Measurements from ENCODE around the gene DYRK1A. TPM values are rescaled to one million over a fixed set of nuclear protein-coding genes. Genes with fewer than 3 reads are reported as not detected.
A peak's percentile ranks its signal among the peaks of the same experiment; 100 is the strongest.

The DYRK1A gene
- total RNA-seq, 4 donors from 2014 or later, result 42.0 to 137 (median 119) TPM

DNA sequence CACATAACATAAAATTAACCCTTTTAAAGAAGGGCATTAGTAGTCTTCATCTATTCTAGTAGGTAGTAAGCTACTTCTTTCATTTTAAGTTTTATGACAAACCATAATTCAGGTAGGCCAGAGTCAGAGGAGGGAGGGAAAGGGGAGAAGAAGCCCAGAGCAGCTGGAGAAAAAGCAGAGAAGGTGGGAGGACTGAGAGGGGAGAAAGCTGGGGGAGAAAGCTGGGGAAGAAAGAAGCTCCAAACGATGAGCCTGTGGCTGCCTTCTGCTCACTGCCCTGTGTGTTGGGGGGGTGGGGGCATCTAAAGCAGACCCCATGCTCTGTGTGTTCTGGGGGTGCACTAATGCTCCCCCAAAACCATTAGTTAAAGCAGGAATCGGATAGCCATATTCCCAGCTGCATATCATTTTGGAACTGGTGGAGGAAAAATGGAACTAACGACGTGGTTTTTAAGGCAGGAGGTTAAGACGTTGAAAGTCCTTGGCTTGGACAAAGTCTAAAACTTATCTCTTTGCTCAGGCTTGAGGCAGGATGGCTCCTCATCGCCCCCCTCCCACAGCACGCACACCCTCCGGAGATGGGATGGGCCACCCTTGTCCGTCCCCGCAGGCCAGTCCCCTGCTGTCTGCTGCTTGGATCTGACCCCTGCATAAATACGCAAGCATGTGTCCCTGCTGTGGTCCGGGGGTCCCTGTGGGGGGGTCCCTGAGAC is 184.2 kb downstream of the DYRK1A start:
- no peaks in the 10 kb centered on the region for H3K9me3 ChIP-seq
- no peaks in the 10 kb centered on the region for H3K27me3 ChIP-seq
- H3K36me3 ChIP-seq, result no peaks in the 10 kb centered on the region
- peak overlapping the region; percentile 67 to 71 for H3K27ac ChIP-seq
- intact Hi-C loops (cut with DNase I; ENCODE audit: low total_unique reads), result no loop called here
- H3K4me3 ChIP-seq, result peak overlapping the region; percentile 6 to 19
- H3K4me1 ChIP-seq, result peaks cover 0 to 8% of the 10 kb centered on the region in 2 donors
- TF ChIP-seq, protein P1, sequence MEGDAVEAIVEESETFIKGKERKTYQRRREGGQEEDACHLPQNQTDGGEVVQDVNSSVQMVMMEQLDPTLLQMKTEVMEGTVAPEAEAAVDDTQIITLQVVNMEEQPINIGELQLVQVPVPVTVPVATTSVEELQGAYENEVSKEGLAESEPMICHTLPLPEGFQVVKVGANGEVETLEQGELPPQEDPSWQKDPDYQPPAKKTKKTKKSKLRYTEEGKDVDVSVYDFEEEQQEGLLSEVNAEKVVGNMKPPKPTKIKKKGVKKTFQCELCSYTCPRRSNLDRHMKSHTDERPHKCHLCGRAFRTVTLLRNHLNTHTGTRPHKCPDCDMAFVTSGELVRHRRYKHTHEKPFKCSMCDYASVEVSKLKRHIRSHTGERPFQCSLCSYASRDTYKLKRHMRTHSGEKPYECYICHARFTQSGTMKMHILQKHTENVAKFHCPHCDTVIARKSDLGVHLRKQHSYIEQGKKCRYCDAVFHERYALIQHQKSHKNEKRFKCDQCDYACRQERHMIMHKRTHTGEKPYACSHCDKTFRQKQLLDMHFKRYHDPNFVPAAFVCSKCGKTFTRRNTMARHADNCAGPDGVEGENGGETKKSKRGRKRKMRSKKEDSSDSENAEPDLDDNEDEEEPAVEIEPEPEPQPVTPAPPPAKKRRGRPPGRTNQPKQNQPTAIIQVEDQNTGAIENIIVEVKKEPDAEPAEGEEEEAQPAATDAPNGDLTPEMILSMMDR (IDR thresholded peaks at IDR 0.05), result no peak
- TF ChIP-seq POLR2A (IDR thresholded peaks at IDR 0.05), result no peak
- no peak for DNase-seq

DNA sequence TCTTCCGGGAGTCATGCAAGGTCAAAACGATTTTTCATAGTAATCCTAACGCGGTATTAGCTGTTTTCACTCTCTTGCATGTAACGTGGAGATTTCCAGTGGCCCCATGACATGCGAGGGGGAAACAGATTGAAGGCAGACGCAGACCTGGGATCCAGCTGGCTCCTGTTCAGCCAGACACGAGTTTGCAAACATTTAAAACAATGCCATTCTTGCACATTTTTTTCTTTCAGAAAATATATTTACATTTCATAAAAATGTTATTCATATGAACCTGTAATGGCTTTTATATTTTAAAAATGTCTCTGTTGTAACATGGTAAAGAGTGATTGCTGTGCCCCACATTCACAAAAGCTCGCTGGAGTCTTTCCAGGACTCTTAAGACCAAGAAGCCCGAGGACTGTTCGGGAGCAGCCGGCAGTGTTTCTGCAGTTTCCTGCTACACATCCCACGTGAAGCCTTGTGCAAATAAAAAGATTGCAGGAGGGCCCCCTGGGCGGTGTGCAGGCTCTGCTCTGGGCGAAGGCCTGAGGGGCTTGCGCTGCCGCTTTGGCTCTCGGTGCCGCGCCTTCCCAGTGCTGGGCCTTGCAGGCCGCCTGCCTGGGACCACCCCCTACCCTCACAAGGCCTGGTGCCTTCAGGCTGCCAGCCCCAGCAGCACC is 184.9 kb downstream of the DYRK1A start:
- TF ChIP-seq POLR2A (IDR thresholded peaks at IDR 0.05), result no peak
- TF ChIP-seq, protein P1 (IDR thresholded peaks at IDR 0.05), result no peak
- Histone ChIP-seq H3K36me3 (no peaks in the 10 kb centered on the region), H3K27ac (peak overlapping the region; percentile 67 to 71), H3K4me3 (peak overlapping the region; percentile 6 to 19), H3K9me3 (no peaks in the 10 kb centered on the region), H3K4me1 (peaks cover 0 to 8% of the 10 kb centered on the region in 2 donors), H3K27me3 (no peaks in the 10 kb centered on the region)
- peak; percentile 42 to 51 for DNase-seq
- intact Hi-C loops (cut with DNase I; ENCODE audit: low total_unique reads), result no loop called here

DNA sequence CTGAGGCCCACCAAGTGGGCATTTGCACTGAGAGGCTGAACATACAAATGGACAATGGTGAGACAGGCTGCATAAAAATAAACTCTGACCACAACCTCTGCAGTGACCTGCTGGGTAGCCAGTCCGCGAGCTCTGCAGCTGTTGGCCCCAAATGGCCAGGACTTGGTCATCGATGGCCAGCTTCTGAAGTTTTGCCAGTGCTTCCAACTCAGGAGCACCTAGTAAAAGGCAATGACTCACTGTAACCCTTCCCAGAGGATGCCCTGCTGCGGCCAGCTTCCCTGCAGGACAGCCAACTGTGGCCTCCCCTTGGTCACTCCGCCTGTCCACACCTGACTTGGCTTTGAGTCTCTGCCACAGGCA is 185.4 kb downstream of the DYRK1A start:
- no peak for DNase-seq
- H3K4me3 ChIP-seq, result no peak overlapping the region
- no peaks in the 10 kb centered on the region for H3K27me3 ChIP-seq
- intact Hi-C loops (cut with DNase I; ENCODE audit: low total_unique reads), result no loop called here
- peaks cover 0 to 8% of the 10 kb centered on the region in 2 donors for H3K4me1 ChIP-seq
- H3K36me3 ChIP-seq, result no peaks in the 10 kb centered on the region
- peak overlapping the region in 1 of 2 donors; percentile 39 for H3K27ac ChIP-seq
- no peak for TF ChIP-seq POLR2A (IDR thresholded peaks at IDR 0.05)
- no peaks in the 10 kb centered on the region for H3K9me3 ChIP-seq

DNA sequence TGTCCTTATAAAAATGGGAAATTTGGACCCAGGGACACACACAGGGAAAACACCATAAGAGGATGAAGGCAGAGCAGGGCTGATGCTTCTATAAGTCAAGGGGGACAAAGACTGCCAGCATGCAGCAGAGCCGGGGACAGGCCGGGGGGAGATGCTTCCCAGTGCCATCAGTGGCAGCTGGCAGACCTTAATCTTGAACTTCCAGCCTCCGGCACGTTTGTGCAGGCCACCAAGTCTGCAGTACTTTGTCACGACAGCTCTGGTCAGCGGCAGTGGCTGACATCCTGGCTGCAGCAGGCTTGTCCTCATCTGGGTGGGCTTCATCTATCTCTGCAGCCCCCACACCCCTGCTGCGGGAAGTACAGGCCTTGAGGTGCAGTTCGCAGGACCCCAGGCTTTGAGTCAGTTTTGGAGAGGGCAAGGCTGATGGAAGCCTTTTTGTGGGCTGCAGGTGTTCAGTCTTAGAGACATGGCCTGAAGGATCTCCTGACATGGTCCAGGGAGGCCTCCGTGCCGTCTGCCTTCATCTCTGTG is 186.0 kb downstream of the DYRK1A start:
- no peak overlapping the region for H3K27ac ChIP-seq
- intact Hi-C loops (cut with DNase I; ENCODE audit: low total_unique reads), result no loop called here
- no peak overlapping the region for H3K4me3 ChIP-seq
- no peak for TF ChIP-seq POLR2A (IDR thresholded peaks at IDR 0.05)
- TF ChIP-seq, protein P1 (IDR thresholded peaks at IDR 0.05), result no peak
- H3K36me3 ChIP-seq, result no peaks in the 10 kb centered on the region
- peaks cover 0 to 8% of the 10 kb centered on the region in 2 donors for H3K4me1 ChIP-seq
- H3K9me3 ChIP-seq, result no peaks in the 10 kb centered on the region
- DNase-seq, result no peak
- no peaks in the 10 kb centered on the region for H3K27me3 ChIP-seq

DNA sequence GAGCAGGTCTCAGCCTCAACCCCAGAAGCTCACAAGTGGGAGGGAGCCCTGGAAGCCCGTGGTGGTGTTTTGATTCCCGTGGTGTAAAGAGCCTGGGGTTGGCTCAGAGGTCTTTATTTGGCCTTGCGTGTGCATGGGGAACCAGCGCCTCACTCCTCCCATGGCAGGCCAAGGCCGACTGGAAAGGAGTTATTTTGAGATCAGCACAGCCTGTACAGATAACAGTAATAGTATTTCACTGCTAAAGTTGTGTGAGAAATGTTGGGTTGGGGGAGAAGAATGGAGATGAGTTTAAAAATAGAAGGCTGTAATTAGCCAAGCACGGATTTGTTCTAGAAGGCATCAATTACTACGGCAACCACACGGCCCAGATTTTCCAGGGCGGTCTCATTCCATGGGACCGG is 186.5 kb downstream of the DYRK1A start:
- Histone ChIP-seq H3K36me3 (no peaks in the 10 kb centered on the region), H3K27me3 (no peaks in the 10 kb centered on the region), H3K4me1 (peaks cover 0 to 8% of the 10 kb centered on the region in 2 donors), H3K4me3 (no peak overlapping the region), H3K27ac (no peak overlapping the region), H3K9me3 (no peaks in the 10 kb centered on the region)
- intact Hi-C loops (cut with DNase I; ENCODE audit: low total_unique reads), result no loop called here
- DNase-seq, result no peak
- no peak for TF ChIP-seq POLR2A (IDR thresholded peaks at IDR 0.05)
- TF ChIP-seq, protein P1 (IDR thresholded peaks at IDR 0.05), result no peak

Data from uterus (tissue), 4 donors.